Liver (tissue), 3 donors: ENCODE results near the gene NKTR.

Experiments used
- FOXA2 ChIP-seq: IDR thresholded peaks from 2 replicates; pipeline ENCODE4 v1.6.1; 2016; ENCODE audit warnings: antibody characterized with exemption
- GABPA ChIP-seq, 2 donors: IDR thresholded peaks in 1 of 2; conservative IDR thresholded peaks in 1 of 2; 2 replicates each; pipeline ENCODE4 v1.6.1; 2016; ENCODE audit warnings: antibody characterized with exemption in 2 of 2, mild to moderate bottlenecking in 1 of 2, moderate library complexity in 1 of 2
- JUND ChIP-seq, 2 donors: IDR thresholded peaks; 2 replicates each; pipeline ENCODE4 v1.6.1; 2016; ENCODE audit warnings: antibody characterized with exemption in 2 of 2
- RAD21 ChIP-seq, 2 donors: IDR thresholded peaks; 2 replicates each; pipeline ENCODE4 v1.6.1; 2016; ENCODE audit warnings: antibody characterized with exemption in 2 of 2, mild to moderate bottlenecking in 2 of 2
- SP1 ChIP-seq: IDR thresholded peaks from 2 replicates; pipeline ENCODE4 v1.6.1; 2018; ENCODE audit warnings: antibody characterized with exemption, mild to moderate bottlenecking
- TAF1 ChIP-seq: conservative IDR thresholded peaks from 2 replicates; pipeline ENCODE4 v1.6.1; 2016; ENCODE audit warnings: antibody characterized with exemption, mild to moderate bottlenecking
- TF ChIP-seq, protein P1 (sequence below): IDR thresholded peaks from 2 replicates; pipeline ENCODE4 v1.6.1; 2016; ENCODE audit warnings: antibody characterized with exemption
- TF ChIP-seq, protein P2 (sequence below): fragments of 150-350 bp; IDR thresholded peaks from 2 replicates; pipeline ENCODE4 v1.5.1; 2017; ENCODE audit warnings: improper control_type of control experiment, low read depth, low read length; ENCODE audit not compliant: missing input control
- TF ChIP-seq, protein P3 (sequence below): IDR thresholded peaks from 2 replicates; pipeline ENCODE4 v1.6.1; 2016; ENCODE audit warnings: antibody characterized with exemption
- donor health status: healthy.
- donor health status: healthy.

DNA sequence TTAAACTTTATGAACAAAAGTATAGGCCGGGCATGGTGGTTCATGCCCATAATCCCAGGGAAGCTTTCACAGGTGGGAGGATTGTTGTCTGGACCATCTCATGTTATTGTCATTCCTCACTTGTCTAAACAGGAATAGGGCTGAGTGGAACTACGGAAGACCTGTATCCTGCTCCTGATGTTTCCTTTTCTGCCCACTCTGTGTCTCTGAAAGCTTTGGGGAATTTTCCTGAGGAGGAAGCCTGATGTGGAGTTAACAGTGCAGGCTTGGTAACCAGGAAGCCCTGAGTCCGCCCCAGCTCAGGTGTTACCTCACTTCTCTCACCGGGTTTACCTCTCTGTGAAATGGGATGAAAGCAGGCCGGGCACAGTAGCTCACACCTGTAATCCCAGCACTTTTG is 11.9 kb upstream of the NKTR start:
- TF ChIP-seq, protein P1, sequence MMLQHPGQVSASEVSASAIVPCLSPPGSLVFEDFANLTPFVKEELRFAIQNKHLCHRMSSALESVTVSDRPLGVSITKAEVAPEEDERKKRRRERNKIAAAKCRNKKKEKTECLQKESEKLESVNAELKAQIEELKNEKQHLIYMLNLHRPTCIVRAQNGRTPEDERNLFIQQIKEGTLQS: no peak
- no peak for TF ChIP-seq SP1
- TF ChIP-seq, protein P2, sequence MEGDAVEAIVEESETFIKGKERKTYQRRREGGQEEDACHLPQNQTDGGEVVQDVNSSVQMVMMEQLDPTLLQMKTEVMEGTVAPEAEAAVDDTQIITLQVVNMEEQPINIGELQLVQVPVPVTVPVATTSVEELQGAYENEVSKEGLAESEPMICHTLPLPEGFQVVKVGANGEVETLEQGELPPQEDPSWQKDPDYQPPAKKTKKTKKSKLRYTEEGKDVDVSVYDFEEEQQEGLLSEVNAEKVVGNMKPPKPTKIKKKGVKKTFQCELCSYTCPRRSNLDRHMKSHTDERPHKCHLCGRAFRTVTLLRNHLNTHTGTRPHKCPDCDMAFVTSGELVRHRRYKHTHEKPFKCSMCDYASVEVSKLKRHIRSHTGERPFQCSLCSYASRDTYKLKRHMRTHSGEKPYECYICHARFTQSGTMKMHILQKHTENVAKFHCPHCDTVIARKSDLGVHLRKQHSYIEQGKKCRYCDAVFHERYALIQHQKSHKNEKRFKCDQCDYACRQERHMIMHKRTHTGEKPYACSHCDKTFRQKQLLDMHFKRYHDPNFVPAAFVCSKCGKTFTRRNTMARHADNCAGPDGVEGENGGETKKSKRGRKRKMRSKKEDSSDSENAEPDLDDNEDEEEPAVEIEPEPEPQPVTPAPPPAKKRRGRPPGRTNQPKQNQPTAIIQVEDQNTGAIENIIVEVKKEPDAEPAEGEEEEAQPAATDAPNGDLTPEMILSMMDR: no peak
- no peak for TF ChIP-seq FOXA2
- TF ChIP-seq JUND (IDR thresholded peaks at IDR 0.05): no peak
- TF ChIP-seq, protein P3, sequence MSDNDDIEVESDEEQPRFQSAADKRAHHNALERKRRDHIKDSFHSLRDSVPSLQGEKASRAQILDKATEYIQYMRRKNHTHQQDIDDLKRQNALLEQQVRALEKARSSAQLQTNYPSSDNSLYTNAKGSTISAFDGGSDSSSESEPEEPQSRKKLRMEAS: no peak
- TF ChIP-seq TAF1: no peak
- no peak for TF ChIP-seq RAD21 (IDR thresholded peaks at IDR 0.05)
- no peak for TF ChIP-seq GABPA (IDR thresholded peaks at IDR 0.05 in 1 of 2, conservative IDR thresholded peaks at IDR 0.05 in 1 of 2)
